Measurements from ENCODE around the gene DYNC2LI1.

The DYNC2LI1 gene

GRCh38 chr2:43743706-43744105 lies 30.1 kb upstream of the DYNC2LI1 start:
- TF ChIP-seq POLR2AphosphoS5 (IDR thresholded peaks at IDR 0.05; ENCODE audit: low read depth, low read length): no peak
- no peak for TF ChIP-seq SIN3A (IDR thresholded peaks at IDR 0.05; ENCODE audit: borderline replicate concordance, insufficient read depth, low read length)
- TF ChIP-seq FOXP2 (optimal IDR thresholded peaks at IDR 0.05; ENCODE audit: borderline replicate concordance, extremely low read depth, extremely low read length, insufficient read depth): no peak
- no peak for TF ChIP-seq TAF1 (IDR thresholded peaks at IDR 0.05; ENCODE audit: borderline replicate concordance, insufficient read depth, low read length)
- TF ChIP-seq REST (IDR thresholded peaks at IDR 0.05; ENCODE audit: insufficient read depth in 1 of 2, low read depth in 2 of 2, low read length in 2 of 2): no peak

- TF ChIP-seq SIN3A (IDR thresholded peaks at IDR 0.05; ENCODE audit: borderline replicate concordance, insufficient read depth, low read length): no peak
- TF ChIP-seq POLR2AphosphoS5 (IDR thresholded peaks at IDR 0.05; ENCODE audit: low read depth, low read length): no peak
- TF ChIP-seq REST (IDR thresholded peaks at IDR 0.05; ENCODE audit: insufficient read depth in 1 of 2, low read depth in 2 of 2, low read length in 2 of 2): no peak
These were observed 28.4 kb upstream of the DYNC2LI1 start for GRCh38 chr2:43745457-43745856.

GRCh38 chr2:43748333-43748732 lies 25.5 kb upstream of the DYNC2LI1 start:
- TF ChIP-seq POLR2AphosphoS5 (IDR thresholded peaks at IDR 0.05; ENCODE audit: low read depth, low read length) (no peak), REST (IDR thresholded peaks at IDR 0.05; ENCODE audit: insufficient read depth in 1 of 2, low read depth in 2 of 2, low read length in 2 of 2) (no peak), FOXP2 (optimal IDR thresholded peaks at IDR 0.05; ENCODE audit: borderline replicate concordance, extremely low read depth, extremely low read length, insufficient read depth) (no peak), SIN3A (IDR thresholded peaks at IDR 0.05; ENCODE audit: borderline replicate concordance, insufficient read depth, low read length) (no peak), TAF1 (IDR thresholded peaks at IDR 0.05; ENCODE audit: borderline replicate concordance, insufficient read depth, low read length) (no peak)

- TF ChIP-seq REST (IDR thresholded peaks at IDR 0.05; ENCODE audit: insufficient read depth in 1 of 2, low read depth in 2 of 2, low read length in 2 of 2): no peak
- TF ChIP-seq FOXP2 (optimal IDR thresholded peaks at IDR 0.05; ENCODE audit: borderline replicate concordance, extremely low read depth, extremely low read length, insufficient read depth): no peak
- TF ChIP-seq POLR2AphosphoS5 (IDR thresholded peaks at IDR 0.05; ENCODE audit: low read depth, low read length): no peak
- no peak for TF ChIP-seq SIN3A (IDR thresholded peaks at IDR 0.05; ENCODE audit: borderline replicate concordance, insufficient read depth, low read length)
- no peak for TF ChIP-seq TAF1 (IDR thresholded peaks at IDR 0.05; ENCODE audit: borderline replicate concordance, insufficient read depth, low read length)
These were observed 24.3 kb upstream of the DYNC2LI1 start for GRCh38 chr2:43749583-43749982.

GRCh38 chr2:43751476-43751990 lies 22.3 kb upstream of the DYNC2LI1 start:
- no peak for TF ChIP-seq REST (IDR thresholded peaks at IDR 0.05; ENCODE audit: insufficient read depth in 1 of 2, low read depth in 2 of 2, low read length in 2 of 2)
- no peak for TF ChIP-seq TAF1 (IDR thresholded peaks at IDR 0.05; ENCODE audit: borderline replicate concordance, insufficient read depth, low read length)
- no peak for TF ChIP-seq SIN3A (IDR thresholded peaks at IDR 0.05; ENCODE audit: borderline replicate concordance, insufficient read depth, low read length)
- no peak for TF ChIP-seq POLR2AphosphoS5 (IDR thresholded peaks at IDR 0.05; ENCODE audit: low read depth, low read length)
- TF ChIP-seq FOXP2 (optimal IDR thresholded peaks at IDR 0.05; ENCODE audit: borderline replicate concordance, extremely low read depth, extremely low read length, insufficient read depth): no peak

Data from PFSK-1 (cell line).